AG04450 (cell line): ENCODE results near the gene MYO10. TPM values are rescaled to one million over a fixed set of nuclear protein-coding genes. Genes with fewer than 3 reads are reported as not detected.

ENCODE experiments used
- CTCF ChIA-PET: fragments of 300-600, 350-600 bp; formaldehyde crosslinking; extraction: SDS; loops from one replicate; lab custom pipeline; 2022; ENCODE audit warnings: antibody characterized with exemption, inconsistent platforms; lab: Charles Lee
- POLR2A ChIA-PET: fragments of 350-600 bp; formaldehyde crosslinking; extraction: SDS; loops from one replicate; lab custom pipeline; 2021; ENCODE audit warnings: antibody characterized with exemption, inconsistent platforms; lab: Yijun Ruan, JAX
- DNase-seq: peaks from one replicate; pipeline ENCODE4 v3.0.0-alpha.2; 2011; ENCODE audit warnings: low read depth, low spot score
- H3K27ac ChIP-seq: one replicate; pipeline ENCODE4 v1.5.1; 2012; ENCODE audit warnings: low read depth, low read length, control low read depth
- H3K27me3 ChIP-seq: one replicate; pipeline ENCODE4 v1.6.0; 2012; ENCODE audit warnings: low read length; ENCODE audit not compliant: control insufficient read depth, insufficient read depth
- H3K4me3 ChIP-seq: 2 replicates; pipeline ENCODE4 v1.5.1; 2011; ENCODE audit warnings: mild to moderate bottlenecking, low read depth, low read length, control low read depth
- H3K9me3 ChIP-seq: 2 replicates; pipeline ENCODE4 v1.5.1; 2012; ENCODE audit warnings: low read length; ENCODE audit not compliant: control insufficient read depth, insufficient read depth
- CTCF ChIP-seq: IDR thresholded peaks from 2 replicates; pipeline ENCODE4 v1.5.1; 2011; ENCODE audit warnings: low read depth, low read length, control low read depth, inconsistent platforms
- polyA plus RNA-seq: library from polyadenylated mRNA; depleted of rRNA; stranded (reverse); fragments of >200 nt; gene quantifications from 2 replicates; pipeline ENCODE4 v1.2.3, GENCODE V29; 2011

MYO10 gene
- polyA plus RNA-seq, 1 experiment = 37.0 TPM

- no peak overlapping the region for H3K4me3 ChIP-seq
- CTCF ChIA-PET = no interaction called here
- no peaks in the 10 kb centered on the region for H3K9me3 ChIP-seq
- no peak overlapping the region for H3K27ac ChIP-seq
- no peaks in the 10 kb centered on the region for H3K27me3 ChIP-seq
- no peak for TF ChIP-seq CTCF
- DNase-seq = no peak
- POLR2A ChIA-PET = interaction anchor here (0.6 kb wide), 1 partner anchor 48 kb away, joined by 3 read pairs; no protein-coding TSS in a partner anchor
Measured at GRCh38 chr5:16693879-16694278, 242.2 kb downstream of the MYO10 start.

- DNase-seq = no peak
- Histone ChIP-seq H3K4me3 (no peak overlapping the region), H3K27me3 (no peaks in the 10 kb centered on the region), H3K27ac (no peak overlapping the region), H3K9me3 (no peaks in the 10 kb centered on the region)
- ChIA-PET CTCF (interaction anchor here (0.5 to 3.9 kb wide), 6 partner anchors 15 to 499 kb away, joined by 3 to 15 read pairs (median 8); no protein-coding TSS in a partner anchor), POLR2A (no interaction called here)
- TF ChIP-seq CTCF = no peak
Measured at GRCh38 chr5:16691731-16692130, 244.4 kb downstream of the MYO10 start.

GRCh38 chr5:16690243-16690852 is 245.7 kb downstream of the MYO10 start:
- DNase-seq = no peak
- Histone ChIP-seq H3K27ac (no peak overlapping the region), H3K27me3 (no peaks in the 10 kb centered on the region), H3K9me3 (no peaks in the 10 kb centered on the region), H3K4me3 (no peak overlapping the region)
- ChIA-PET CTCF (interaction anchor here (0.5 to 3.9 kb wide), 17 partner anchors 7 to 598 kb away, joined by 3 to 15 read pairs (median 5); no protein-coding TSS in a partner anchor), POLR2A (no interaction called here)
- TF ChIP-seq CTCF = peak; percentile 84

- ChIA-PET CTCF (no interaction called here), POLR2A (no interaction called here)
- no peak for TF ChIP-seq CTCF
- Histone ChIP-seq H3K27me3 (no peaks in the 10 kb centered on the region), H3K4me3 (no peak overlapping the region), H3K27ac (no peak overlapping the region), H3K9me3 (no peaks in the 10 kb centered on the region)
- DNase-seq = no peak
Measured at GRCh38 chr5:16687898-16688297, 248.2 kb downstream of the MYO10 start.

- Histone ChIP-seq H3K9me3 (no peaks in the 10 kb centered on the region), H3K4me3 (no peak overlapping the region), H3K27ac (no peak overlapping the region), H3K27me3 (no peaks in the 10 kb centered on the region)
- DNase-seq = no peak
- TF ChIP-seq CTCF = no peak
- ChIA-PET CTCF (no interaction called here), POLR2A (no interaction called here)
Measured at GRCh38 chr5:16685069-16685468, 251.0 kb downstream of the MYO10 start.
